ENCODE measurements around the gene CPSF7. TPM values are rescaled to one million over a fixed set of nuclear protein-coding genes. Genes with fewer than 3 reads are reported as not detected.

CPSF7 gene
- total RNA-seq, 1 experiment from 2014 or later, result 99.9 TPM

DNA sequence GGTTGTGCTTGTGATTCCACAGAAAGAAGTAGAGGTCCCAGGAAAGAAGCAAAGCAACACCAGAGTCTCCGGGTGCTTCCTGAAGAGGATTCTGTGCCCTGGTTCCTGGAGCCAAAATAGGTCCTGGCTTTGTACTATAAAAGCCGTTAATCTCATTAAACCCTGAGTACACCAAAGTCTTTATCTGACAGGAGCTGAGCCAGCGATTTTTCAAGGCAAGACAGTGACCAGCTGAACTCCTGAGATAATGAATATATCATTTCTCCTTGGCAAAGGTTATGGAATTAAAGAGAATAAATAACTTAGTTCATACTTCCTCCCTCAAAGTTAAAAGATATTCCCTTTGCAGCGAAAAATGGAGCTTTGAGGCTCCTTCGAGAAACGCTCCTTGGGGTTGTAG lies 62.4 kb downstream of the CPSF7 start:
- no peak overlapping the region for H3K27ac Mint-ChIP-seq (ENCODE audit: low read depth, unreplicated experiment)
- H3K4me3 Mint-ChIP-seq (ENCODE audit: unreplicated experiment), result no peak overlapping the region
- TF ChIP-seq, protein P1, sequence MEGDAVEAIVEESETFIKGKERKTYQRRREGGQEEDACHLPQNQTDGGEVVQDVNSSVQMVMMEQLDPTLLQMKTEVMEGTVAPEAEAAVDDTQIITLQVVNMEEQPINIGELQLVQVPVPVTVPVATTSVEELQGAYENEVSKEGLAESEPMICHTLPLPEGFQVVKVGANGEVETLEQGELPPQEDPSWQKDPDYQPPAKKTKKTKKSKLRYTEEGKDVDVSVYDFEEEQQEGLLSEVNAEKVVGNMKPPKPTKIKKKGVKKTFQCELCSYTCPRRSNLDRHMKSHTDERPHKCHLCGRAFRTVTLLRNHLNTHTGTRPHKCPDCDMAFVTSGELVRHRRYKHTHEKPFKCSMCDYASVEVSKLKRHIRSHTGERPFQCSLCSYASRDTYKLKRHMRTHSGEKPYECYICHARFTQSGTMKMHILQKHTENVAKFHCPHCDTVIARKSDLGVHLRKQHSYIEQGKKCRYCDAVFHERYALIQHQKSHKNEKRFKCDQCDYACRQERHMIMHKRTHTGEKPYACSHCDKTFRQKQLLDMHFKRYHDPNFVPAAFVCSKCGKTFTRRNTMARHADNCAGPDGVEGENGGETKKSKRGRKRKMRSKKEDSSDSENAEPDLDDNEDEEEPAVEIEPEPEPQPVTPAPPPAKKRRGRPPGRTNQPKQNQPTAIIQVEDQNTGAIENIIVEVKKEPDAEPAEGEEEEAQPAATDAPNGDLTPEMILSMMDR (IDR thresholded peaks at IDR 0.05; ENCODE audit: unreplicated experiment), result no peak
- H3K36me3 Mint-ChIP-seq (ENCODE audit: insufficient read depth, unreplicated experiment), result peaks cover 78% of the 10 kb centered on the region
- BruUV-seq (replicated peaks), result no TSS peak
- DNase-seq (ENCODE audit: unreplicated experiment), result no peak
- H3K9me3 Mint-ChIP-seq (ENCODE audit: unreplicated experiment), result no peaks in the 10 kb centered on the region
- ChIA-PET CTCF (interaction anchor here (0.6 to 22.4 kb wide), 3 partner anchors 16 to 63 kb away, joined by 3 to 294 read pairs (median 80); no protein-coding TSS in a partner anchor), POLR2A (interaction anchor here (1.0 to 13.7 kb wide), 6 partner anchors 14 to 54 kb away, joined by 3 to 429 read pairs (median 4); partner anchors contain the start of genes DDB1 and TKFC)
- no peaks in the 10 kb centered on the region for H3K27me3 Mint-ChIP-seq (ENCODE audit: insufficient read depth, unreplicated experiment)
- intact Hi-C loops (cut with micrococcal nuclease), result no loop called here
- H3K4me1 Mint-ChIP-seq (ENCODE audit: insufficient read depth, unreplicated experiment), result peaks cover 39% of the 10 kb centered on the region

DNA sequence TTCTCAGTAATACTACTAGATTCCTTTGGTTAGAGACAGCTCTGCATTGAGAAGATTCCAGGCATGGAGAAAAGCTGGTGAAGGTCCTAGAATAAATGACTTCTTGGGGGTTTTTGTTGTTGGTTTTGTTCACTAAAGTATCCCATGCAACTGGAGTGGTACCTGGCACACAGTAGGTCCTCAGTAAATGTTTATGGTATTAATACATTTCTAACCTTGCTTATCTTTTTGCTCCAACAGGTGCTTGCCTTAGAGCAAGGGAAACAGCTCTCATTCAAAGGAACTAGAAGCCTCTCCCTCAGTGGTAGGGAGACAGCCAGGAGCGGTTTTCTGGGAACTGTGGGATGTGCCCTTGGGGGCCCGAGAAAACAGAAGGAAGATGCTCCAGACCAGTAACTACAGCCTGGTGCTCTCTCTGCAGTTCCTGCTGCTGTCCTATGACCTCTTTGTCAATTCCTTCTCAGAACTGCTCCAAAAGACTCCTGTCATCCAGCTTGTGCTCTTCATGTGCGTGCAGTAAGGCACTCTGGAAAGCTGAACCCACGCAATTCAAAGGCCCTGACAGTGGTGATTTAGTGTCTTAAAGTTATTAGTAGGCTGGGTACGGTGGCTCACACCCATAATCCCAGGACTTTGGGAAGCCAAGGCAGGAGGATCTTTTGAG lies 65.6 kb downstream of the CPSF7 start:
- DNase-seq (ENCODE audit: unreplicated experiment), result no peak
- Mint-ChIP-seq H3K4me1 (ENCODE audit: insufficient read depth, unreplicated experiment) (peaks cover 27% of the 10 kb centered on the region), H3K9me3 (ENCODE audit: unreplicated experiment) (no peaks in the 10 kb centered on the region), H3K4me3 (ENCODE audit: unreplicated experiment) (peak overlapping the region; percentile 93), H3K27me3 (ENCODE audit: insufficient read depth, unreplicated experiment) (no peaks in the 10 kb centered on the region), H3K36me3 (ENCODE audit: insufficient read depth, unreplicated experiment) (peaks cover 67% of the 10 kb centered on the region), H3K27ac (ENCODE audit: low read depth, unreplicated experiment) (no peak overlapping the region)
- ChIA-PET POLR2A (interaction anchor here (0.7 to 13.7 kb wide), 6 partner anchors 15 to 65 kb away, joined by 3 to 429 read pairs (median 80); partner anchors contain the start of genes CPSF7, DDB1, SDHAF2 and TKFC), CTCF (interaction anchor here (11.4 to 22.4 kb wide), 2 partner anchors 20 to 27 kb away, joined by 154 to 294 read pairs; partner anchors contain the start of genes DDB1 and TKFC)
- BruUV-seq (replicated peaks), result no TSS peak
- intact Hi-C loops (cut with micrococcal nuclease), result no loop called here
- TF ChIP-seq, protein P1 (IDR thresholded peaks at IDR 0.05; ENCODE audit: unreplicated experiment), result no peak

DNA sequence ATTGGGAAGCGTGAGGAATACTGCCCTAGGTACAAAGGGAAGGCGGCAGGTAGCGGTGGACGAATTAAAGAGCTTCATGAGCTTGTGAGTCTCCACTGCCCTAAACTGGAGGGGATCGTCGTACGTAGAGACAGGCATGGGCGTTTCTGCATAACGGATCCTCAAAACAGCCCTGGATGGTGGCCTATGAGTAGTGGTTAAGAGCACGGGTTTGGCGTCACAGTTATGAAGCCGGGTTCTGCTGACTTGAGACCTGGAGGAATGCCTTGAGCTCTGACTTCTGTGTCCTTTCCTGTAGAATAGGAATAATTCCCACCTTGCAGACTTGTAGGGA lies 67.3 kb downstream of the CPSF7 start:
- ChIA-PET CTCF (interaction anchor here (0.7 to 22.4 kb wide), 7 partner anchors 12 to 385 kb away, joined by 3 to 294 read pairs (median 4); partner anchors contain the start of genes DDB1 and TKFC), POLR2A (interaction anchor here (0.6 to 13.7 kb wide), 13 partner anchors 8 to 1408 kb away, joined by 3 to 429 read pairs (median 19); partner anchors contain the start of genes CPSF7, DDB1, SDHAF2 and TAF6L)
- no peaks in the 10 kb centered on the region for H3K9me3 Mint-ChIP-seq (ENCODE audit: unreplicated experiment)
- no peaks in the 10 kb centered on the region for H3K27me3 Mint-ChIP-seq (ENCODE audit: insufficient read depth, unreplicated experiment)
- H3K4me1 Mint-ChIP-seq (ENCODE audit: insufficient read depth, unreplicated experiment), result peaks cover 19% of the 10 kb centered on the region
- no peak for DNase-seq (ENCODE audit: unreplicated experiment)
- peak overlapping the region; percentile 93 for H3K4me3 Mint-ChIP-seq (ENCODE audit: unreplicated experiment)
- TF ChIP-seq, protein P1 (IDR thresholded peaks at IDR 0.05; ENCODE audit: unreplicated experiment), result no peak
- peak overlapping the region; percentile 94 for H3K27ac Mint-ChIP-seq (ENCODE audit: low read depth, unreplicated experiment)
- intact Hi-C loops (cut with micrococcal nuclease), result loop anchor here (1.0 kb wide), 1 partner anchor 16 kb away; no protein-coding TSS in a partner anchor
- BruUV-seq (replicated peaks), result TSS peak; percentile 74
- peaks cover 52% of the 10 kb centered on the region for H3K36me3 Mint-ChIP-seq (ENCODE audit: insufficient read depth, unreplicated experiment)
